GM23338 (cell line): ENCODE measurements around the gene UQCR11. TPM values are rescaled to one million over a fixed set of nuclear protein-coding genes. Genes with fewer than 3 reads are reported as not detected.

ENCODE experiments used
- ATAC-seq: fragments of 200-7000 bp; cut with Tn5 transposase; 3 replicates; pipeline ENCODE4 v1.9.1; 2020
- DNase-seq: peaks from one replicate; pipeline ENCODE4 v3.0.0-alpha.2; 2015; ENCODE audit warnings: low spot score
- H2AFZ ChIP-seq: fragments of 200-600 bp; sonication (generic); 2 replicates; pipeline ENCODE4 v1.8.0; 2016; ENCODE audit warnings: antibody characterized with exemption, mild to moderate bottlenecking, moderate library complexity
- H3F3A ChIP-seq: fragments of 200-600 bp; sonication (generic); replicated peaks from 2 replicates; pipeline ENCODE4 v1.8.0; 2017; ENCODE audit warnings: antibody characterized with exemption, mixed run types, low read depth
- H3K27ac ChIP-seq: fragments of 200-600 bp; sonication (generic); 2 replicates; pipeline ENCODE4 v1.6.1; 2016; ENCODE audit warnings: low read depth
- H3K27me3 ChIP-seq: fragments of 200-600 bp; sonication (generic); 2 replicates; pipeline ENCODE4 v1.8.0; 2016; ENCODE audit warnings: mild to moderate bottlenecking, mixed run types, moderate library complexity; ENCODE audit not compliant: insufficient read depth
- H3K36me3 ChIP-seq: fragments of 200-600 bp; sonication (generic); 2 replicates; pipeline ENCODE4 v1.8.0; 2016; ENCODE audit warnings: mild to moderate bottlenecking; ENCODE audit not compliant: insufficient read depth
- H3K4me1 ChIP-seq: fragments of 200-600 bp; sonication (generic); 2 replicates; pipeline ENCODE4 v1.8.0; 2016; ENCODE audit warnings: mild to moderate bottlenecking, moderate library complexity; ENCODE audit not compliant: insufficient read depth
- H3K4me2 ChIP-seq: fragments of 200-600 bp; sonication (generic); 2 replicates; pipeline ENCODE4 v1.7.1; 2017; ENCODE audit warnings: mixed run types
- H3K4me3 ChIP-seq: fragments of 200-600 bp; sonication (generic); 2 replicates; pipeline ENCODE4 v1.6.1; 2016; ENCODE audit warnings: mixed run types
- H3K79me2 ChIP-seq: fragments of 200-600 bp; sonication (generic); replicated peaks from 2 replicates; pipeline ENCODE4 v1.8.0; 2017; ENCODE audit warnings: mild to moderate bottlenecking; ENCODE audit not compliant: insufficient read depth
- H3K9me2 ChIP-seq: fragments of 200-600 bp; sonication (generic); 2 replicates; pipeline ENCODE4 v1.8.0; 2017; ENCODE audit not compliant: insufficient read depth
- H4K20me1 ChIP-seq: fragments of 200-600 bp; sonication (generic); replicated peaks from 2 replicates; pipeline ENCODE4 v1.8.0; 2017; ENCODE audit warnings: mild to moderate bottlenecking; ENCODE audit not compliant: insufficient read depth
- H3K27ac Mint-ChIP-seq: 2 replicates; pipeline ENCODE4 v1.8.0; 2020; ENCODE audit warnings: inconsistent platforms, mild to moderate bottlenecking, moderate library complexity, mixed read lengths
- H3K27me3 Mint-ChIP-seq: 3 replicates; pipeline ENCODE4 v1.8.0; 2022; ENCODE audit warnings: low read depth, mild to moderate bottlenecking, moderate library complexity, mixed read lengths, inconsistent platforms; ENCODE audit not compliant: insufficient read depth, poor library complexity
- H3K36me3 Mint-ChIP-seq: 3 replicates; pipeline ENCODE4 v1.8.0; 2021; ENCODE audit warnings: low read depth, mild to moderate bottlenecking, inconsistent platforms, moderate library complexity, mixed read lengths
- H3K4me1 Mint-ChIP-seq: 3 replicates; pipeline ENCODE4 v1.8.0; 2020; ENCODE audit warnings: mild to moderate bottlenecking, inconsistent platforms, mixed read lengths
- H3K4me3 Mint-ChIP-seq: 3 replicates; pipeline ENCODE4 v1.8.0; 2021; ENCODE audit warnings: moderate library complexity, mild to moderate bottlenecking, inconsistent platforms, mixed read lengths
- H3K9me3 Mint-ChIP-seq: 3 replicates; pipeline ENCODE4 v1.8.0; 2020; ENCODE audit warnings: moderate library complexity, mild to moderate bottlenecking, inconsistent platforms, mixed read lengths
- CTCF ChIP-seq, 2 experiments: fragments of 200-600 bp in 1 of 2; sonication (generic) in 1 of 2; conservative IDR thresholded peaks; 2 replicates each; pipeline versions ENCODE4 v1.5.1 to v1.6.1; 2016 to 2017; ENCODE audit warnings: antibody characterized with exemption in 2 of 2, low read depth in 2 of 2, mild to moderate bottlenecking in 2 of 2, moderate library complexity in 1 of 2
- ETS1 ChIP-seq: IDR thresholded peaks from 2 replicates; pipeline ENCODE4 v1.6.1; 2016; ENCODE audit warnings: antibody characterized with exemption
- EZH2 ChIP-seq: fragments of 200-600 bp; sonication (generic); IDR thresholded peaks from one replicate; pipeline ENCODE4 v1.8.0; 2017; ENCODE audit warnings: antibody characterized with exemption, mild to moderate bottlenecking, low read depth; ENCODE audit not compliant: unreplicated experiment
- EZH2phosphoT487 ChIP-seq: fragments of 200-600 bp; sonication (generic); IDR thresholded peaks from one replicate; pipeline ENCODE4 v1.8.1; 2018; ENCODE audit warnings: antibody characterized with exemption; ENCODE audit not compliant: unreplicated experiment
- JUNB ChIP-seq: IDR thresholded peaks from one replicate; pipeline ENCODE4 v1.6.1; 2016; ENCODE audit warnings: antibody characterized with exemption; ENCODE audit not compliant: unreplicated experiment
- NANOG ChIP-seq: IDR thresholded peaks from 2 replicates; pipeline ENCODE4 v1.6.1; 2016; ENCODE audit warnings: antibody characterized with exemption, borderline replicate concordance
- POLR2AphosphoS5 ChIP-seq: IDR thresholded peaks from 2 replicates; pipeline ENCODE4 v1.6.1; 2016; ENCODE audit warnings: antibody characterized with exemption, low read depth
- ZNF114 ChIP-seq: fragments of 250-450 bp; sonication (Bioruptor Pico); IDR thresholded peaks from 2 replicates; pipeline ENCODE4 v1.5.0; 2020; ENCODE audit warnings: mild to moderate bottlenecking, moderate library complexity
- ZNF331 ChIP-seq: fragments of 250-450 bp; sonication (Bioruptor Pico); IDR thresholded peaks from 2 replicates; pipeline ENCODE4 v1.5.0; 2020; ENCODE audit warnings: low read depth, mild to moderate bottlenecking, moderate library complexity
- polyA plus RNA-seq: library from polyadenylated mRNA; unstranded; fragments of >200 nt; fragmentation: Nextera tagmentation; extraction: Ambion mirVana; gene quantifications from 2 replicates; pipeline ENCODE4 v1.2.1, GENCODE V29; 2016
- total RNA-seq: library from RNA; depleted of rRNA; stranded (reverse); fragments of >200 nt; shearing (Covaris generic); gene quantifications from 2 replicates; pipeline ENCODE4 v1.2.3, GENCODE V29; 2014

UQCR11 gene
- total and polyA plus RNA-seq, 2 experiments from 2014 or later = 46.4 to 413 TPM

- no peak for TF ChIP-seq JUNB
- no peak for TF ChIP-seq POLR2AphosphoS5
- TF ChIP-seq CTCF (conservative IDR thresholded peaks at IDR 0.05; ENCODE audit: low read depth in 2 of 2) = no peak
- TF ChIP-seq EZH2phosphoT487 = no peak
- no peak for TF ChIP-seq ZNF114 (CRISPR knock-in tag)
- TF ChIP-seq ZNF331 (CRISPR knock-in tag) = no peak
These were observed 11.1 kb upstream of the UQCR11 start (continued) for GRCh38 chr19:1616396-1616795.

- Mint-ChIP-seq H3K27me3 (peaks cover 22% of the 10 kb centered on the region), H3K4me3 (no peak overlapping the region), H3K27ac (no peak overlapping the region), H3K4me1 (peaks cover 8% of the 10 kb centered on the region; the same call in 2 of the 3 replicates), H3K36me3 (peaks cover 88% of the 10 kb centered on the region), H3K9me3 (peaks cover 3% of the 10 kb centered on the region; the same call in 1 of the 3 replicates)
- no peak for DNase-seq
- TF ChIP-seq ZNF331 (CRISPR knock-in tag) (no peak), ZNF114 (CRISPR knock-in tag) (no peak), EZH2phosphoT487 (no peak), NANOG (no peak), JUNB (no peak), EZH2 (no peak), ETS1 (no peak), CTCF (conservative IDR thresholded peaks at IDR 0.05; ENCODE audit: low read depth in 2 of 2) (no peak)
- no peaks in the 10 kb centered on the region for H3K27me3 ChIP-seq
- H3K27ac ChIP-seq = no peak overlapping the region
- no peak for ATAC-seq
- H2AFZ ChIP-seq = no peak overlapping the region
- no peak overlapping the region for H3K4me3 ChIP-seq
- no peaks in the 10 kb centered on the region for H3K4me1 ChIP-seq
- no peaks in the 10 kb centered on the region for H3K9me2 ChIP-seq
- H3K79me2 ChIP-seq = no peaks in the 10 kb centered on the region; the same call in 1 of the 2 replicates
- no peak overlapping the region for H3K4me2 ChIP-seq
- peaks cover 21% of the 10 kb centered on the region for H3K36me3 ChIP-seq
- 0 out of 2 replicates have a peak, but pooled peaks cover 14% of the 10 kb centered on the region for H3F3A ChIP-seq
- peaks cover 16% of the 10 kb centered on the region for H4K20me1 ChIP-seq
These were observed 10.0 kb upstream of the UQCR11 start for GRCh38 chr19:1615156-1615765.
